Lower leg skin (tissue), 4 donors: ENCODE data around the gene GRAMD1A. TPM values are rescaled to one million over a fixed set of nuclear protein-coding genes. Genes with fewer than 3 reads are reported as not detected.

ENCODE experiments used
- DNase-seq, 2 donors: peaks; one replicate each; pipeline ENCODE4 v3.0.0-alpha.2; 2019; ENCODE audit warnings: low spot score in 2 of 2
- H3K4me3 ChIP-seq: fragments of 200-600 bp; sonication (generic); 2 replicates; pipeline ENCODE4 v1.5.1; 2017; ENCODE audit warnings: mild to moderate bottlenecking, low read depth; ENCODE audit not compliant: poor library complexity, severe bottlenecking
- POLR2A ChIP-seq, 2 donors: fragments of 450-650 bp; IDR thresholded peaks; one replicate each; pipeline ENCODE4 v1.6.1; 2016 to 2017; ENCODE audit warnings: antibody characterized with exemption in 2 of 2, mild to moderate bottlenecking in 1 of 2, moderate library complexity in 1 of 2
- WGBS, 2 donors: methylation state at CpG; one replicate each; pipeline ENCODE4 v1.1.5; 2018; 5-methylcytosine and 5-hydroxymethylcytosine counted together
- intact Hi-C: fragments of 100-400 bp; cut with DNase I; formaldehyde crosslinking; loops from one replicate; pipeline ENCODE4 v1.15.0; 2023; ENCODE audit warnings: low total_unique reads
- total RNA-seq, 4 donors: library from RNA; depleted of rRNA; stranded (reverse); fragments of >200 nt; gene quantifications; one replicate each; pipeline ENCODE4 v1.1.0, GENCODE V29; 2016
- TF ChIP-seq, protein P1 (sequence below), 3 donors: fragments of 450-650 bp; IDR thresholded peaks; one replicate each; pipeline ENCODE4 v1.5.1; 2016; ENCODE audit warnings: antibody characterized with exemption in 3 of 3, mild to moderate bottlenecking in 3 of 3, moderate library complexity in 2 of 3

The GRAMD1A gene
- total RNA-seq, 4 donors from 2014 or later, result 12.6 to 49.2 (median 20.3) TPM

DNA sequence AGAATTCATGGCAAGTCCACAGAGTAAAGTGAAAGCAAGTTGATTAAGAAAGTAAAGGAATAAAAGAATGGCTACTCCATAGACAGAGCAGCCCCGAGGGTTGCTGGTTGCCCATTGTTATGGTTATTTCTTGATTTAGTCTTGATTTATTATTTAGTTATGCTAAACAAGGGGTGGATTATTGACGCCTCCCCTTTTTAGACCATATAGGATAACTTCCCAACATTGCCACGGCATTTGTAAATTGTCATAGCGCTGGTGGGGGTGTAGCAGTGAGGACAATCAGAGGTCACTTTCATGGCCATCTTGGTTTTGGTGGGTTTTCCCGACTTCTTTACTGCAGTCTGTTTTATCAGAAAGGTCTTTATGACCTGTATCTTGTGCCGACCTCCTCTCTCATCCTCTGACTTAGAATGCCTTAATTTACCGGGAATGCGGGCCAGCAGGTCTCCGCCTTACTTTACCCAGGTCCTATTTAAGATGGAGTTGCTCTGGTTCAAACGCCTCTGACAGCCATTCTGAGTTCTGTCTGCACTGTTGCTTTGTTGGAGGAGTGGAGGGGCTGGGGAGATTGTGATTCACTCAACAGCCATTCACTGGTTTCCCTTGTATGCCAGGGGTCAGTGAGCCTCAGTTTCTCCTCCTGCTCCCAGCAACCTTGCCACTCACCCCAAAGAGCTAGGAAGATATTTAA, 69.0 kb downstream of the GRAMD1A start:
- WGBS, 2 donors, result 71 to 82% methylated on average over 10 of the region's 10 CpGs
- intact Hi-C loops, result loop anchor here (5.0 kb wide), 1 partner anchor 63 kb away; no protein-coding TSS in a partner anchor
- no peak overlapping the region for H3K4me3 ChIP-seq
- no peak for TF ChIP-seq POLR2A (IDR thresholded peaks at IDR 0.05)
- TF ChIP-seq, protein P1, sequence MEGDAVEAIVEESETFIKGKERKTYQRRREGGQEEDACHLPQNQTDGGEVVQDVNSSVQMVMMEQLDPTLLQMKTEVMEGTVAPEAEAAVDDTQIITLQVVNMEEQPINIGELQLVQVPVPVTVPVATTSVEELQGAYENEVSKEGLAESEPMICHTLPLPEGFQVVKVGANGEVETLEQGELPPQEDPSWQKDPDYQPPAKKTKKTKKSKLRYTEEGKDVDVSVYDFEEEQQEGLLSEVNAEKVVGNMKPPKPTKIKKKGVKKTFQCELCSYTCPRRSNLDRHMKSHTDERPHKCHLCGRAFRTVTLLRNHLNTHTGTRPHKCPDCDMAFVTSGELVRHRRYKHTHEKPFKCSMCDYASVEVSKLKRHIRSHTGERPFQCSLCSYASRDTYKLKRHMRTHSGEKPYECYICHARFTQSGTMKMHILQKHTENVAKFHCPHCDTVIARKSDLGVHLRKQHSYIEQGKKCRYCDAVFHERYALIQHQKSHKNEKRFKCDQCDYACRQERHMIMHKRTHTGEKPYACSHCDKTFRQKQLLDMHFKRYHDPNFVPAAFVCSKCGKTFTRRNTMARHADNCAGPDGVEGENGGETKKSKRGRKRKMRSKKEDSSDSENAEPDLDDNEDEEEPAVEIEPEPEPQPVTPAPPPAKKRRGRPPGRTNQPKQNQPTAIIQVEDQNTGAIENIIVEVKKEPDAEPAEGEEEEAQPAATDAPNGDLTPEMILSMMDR (IDR thresholded peaks at IDR 0.05), result no peak
- DNase-seq, result no peak

DNA sequence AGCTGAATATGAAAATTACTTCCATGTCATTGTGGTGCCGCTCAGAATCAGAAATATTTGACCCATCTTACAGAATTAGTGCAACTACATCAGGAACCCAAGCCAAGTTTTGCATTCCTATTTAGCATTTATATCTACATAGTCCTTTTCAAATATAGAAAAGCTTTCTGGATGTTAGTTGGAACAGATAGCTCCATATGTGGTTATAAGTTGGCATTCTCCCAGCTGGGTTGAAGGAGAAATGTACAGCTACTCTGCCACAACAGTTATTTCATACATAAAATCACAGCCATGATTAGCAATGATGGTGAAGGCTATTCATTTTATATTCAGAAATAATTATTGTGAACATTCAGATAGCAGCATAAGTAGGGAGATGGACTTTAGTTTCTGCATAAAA, 69.6 kb downstream of the GRAMD1A start:
- DNase-seq, result no peak
- WGBS, 2 donors, result 62 to 79% methylated on average over 1 of the region's 1 CpG
- no peak overlapping the region for H3K4me3 ChIP-seq
- TF ChIP-seq, protein P1 (IDR thresholded peaks at IDR 0.05), result no peak
- no peak for TF ChIP-seq POLR2A (IDR thresholded peaks at IDR 0.05)
- intact Hi-C loops, result loop anchor here (5.0 kb wide), 1 partner anchor 63 kb away; no protein-coding TSS in a partner anchor

DNA sequence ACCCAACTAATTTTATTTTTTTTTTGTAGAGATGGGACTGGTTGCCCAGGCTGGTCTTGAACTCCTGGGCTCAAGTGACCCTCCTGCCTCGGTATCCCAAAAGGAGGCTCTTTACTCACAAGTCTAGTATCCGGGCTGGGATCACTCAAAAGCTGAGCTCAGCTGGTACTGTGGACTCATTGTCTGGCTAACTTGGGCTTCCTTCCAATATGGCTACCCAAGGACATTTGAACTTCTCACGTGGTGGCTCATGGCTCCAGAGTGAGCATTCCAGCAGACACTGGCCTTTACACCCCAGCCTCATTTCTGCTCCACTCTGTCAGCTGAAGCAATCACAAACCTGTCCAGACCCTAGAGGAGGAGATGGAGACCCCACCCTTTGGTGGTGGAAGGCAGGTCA, 70.3 kb downstream of the GRAMD1A start:
- TF ChIP-seq, protein P1 (IDR thresholded peaks at IDR 0.05), result no peak
- no peak for TF ChIP-seq POLR2A (IDR thresholded peaks at IDR 0.05)
- no peak overlapping the region for H3K4me3 ChIP-seq
- WGBS, 2 donors, result 96 to 97% methylated on average over 3 of the region's 3 CpGs
- DNase-seq, result no peak
- intact Hi-C loops, result no loop called here

DNA sequence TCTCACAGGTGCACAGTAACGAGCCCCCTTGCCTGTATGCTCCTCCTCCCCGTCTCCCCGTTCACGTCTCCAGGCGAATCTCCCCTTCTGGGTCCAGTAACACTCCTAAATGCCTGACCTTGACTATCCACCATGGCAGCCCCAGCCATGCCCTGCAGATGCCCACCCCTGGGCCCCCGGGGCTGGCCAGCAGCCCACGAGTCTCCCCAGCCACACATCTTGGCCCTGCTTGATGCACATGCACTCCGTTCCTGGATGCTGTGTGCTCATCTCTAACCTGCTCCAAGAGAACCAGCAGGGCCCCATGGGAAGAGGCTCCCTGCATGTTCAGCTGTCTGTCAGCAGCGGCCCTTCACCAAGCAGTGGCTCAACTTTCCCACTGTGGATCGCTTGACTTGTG, 73.4 kb downstream of the GRAMD1A start:
- 75 to 84% methylated on average over 9 to 10 of the region's 10 CpGs for WGBS, 2 donors
- DNase-seq, result no peak
- TF ChIP-seq POLR2A (IDR thresholded peaks at IDR 0.05), result no peak
- TF ChIP-seq, protein P1 (IDR thresholded peaks at IDR 0.05), result no peak
- H3K4me3 ChIP-seq, result no peak overlapping the region
- intact Hi-C loops, result no loop called here

DNA sequence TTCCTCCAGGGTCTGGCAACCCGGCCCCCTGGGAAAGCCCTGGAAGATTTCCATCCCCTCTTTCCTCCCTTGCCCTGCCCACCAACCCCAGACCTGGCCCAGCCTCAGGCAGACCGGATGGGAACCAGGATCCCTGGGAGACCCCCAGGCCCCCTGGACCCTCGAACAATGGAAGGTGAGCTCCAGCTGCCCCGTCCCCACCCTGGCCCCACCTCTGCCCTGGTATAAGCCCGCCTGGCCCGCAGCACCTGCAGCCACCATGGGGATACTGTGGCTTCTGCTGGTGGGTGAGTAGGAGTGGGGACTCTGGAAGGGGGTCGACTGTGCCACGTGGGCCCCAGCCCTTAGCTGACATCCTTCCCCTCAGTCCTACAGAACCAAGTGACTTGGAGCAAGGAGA, 73.8 kb downstream of the GRAMD1A start:
- H3K4me3 ChIP-seq, result no peak overlapping the region
- DNase-seq, result no peak
- intact Hi-C loops, result no loop called here
- TF ChIP-seq, protein P1 (IDR thresholded peaks at IDR 0.05), result no peak
- no peak for TF ChIP-seq POLR2A (IDR thresholded peaks at IDR 0.05)
- WGBS, 2 donors, result 81 to 86% methylated on average over 7 to 8 of the region's 8 CpGs
